IMR-90 (cell line): ENCODE results near the gene MPRIP. TPM values are rescaled to one million over a fixed set of nuclear protein-coding genes. Genes with fewer than 3 reads are reported as not detected.
A peak's percentile ranks its signal among the peaks of the same experiment; 100 is the strongest.

Experiments
- ATAC-seq: fragments of 200-7000 bp; cut with Tn5 transposase; 2 replicates; pipeline ENCODE4 v1.9.1; 2020; ENCODE audit warnings: low read depth, mild to moderate bottlenecking, moderate library complexity
- BruUV-seq: library from RNA; stranded (reverse); fragments of 400-500 nt; replicated peaks from 2 replicates; lab custom pipeline; 2021; lab: Mats Ljungman, UMichigan
- CTCF ChIA-PET: fragments of 300-600 bp; formaldehyde crosslinking; extraction: SDS; loops from one replicate; lab custom pipeline; 2021; ENCODE audit warnings: antibody characterized with exemption; lab: Yijun Ruan, JAX
- POLR2A ChIA-PET: fragments of 300-600 bp; sonication (Branson Sonifier 250); formaldehyde crosslinking; loops from one replicate; lab custom pipeline; 2022; ENCODE audit warnings: antibody characterized with exemption; ENCODE audit not compliant: unreplicated experiment; lab: Charles Lee
- DNase-seq: peaks from one replicate; pipeline ENCODE4 v3.0.0; 2013
- H2AFZ ChIP-seq: replicated peaks from 2 replicates; pipeline ENCODE3; 2013; ENCODE audit warnings: low read length, mild to moderate bottlenecking; ENCODE audit not compliant: poor library complexity
- H2AK5ac ChIP-seq: 2 replicates; pipeline ENCODE4 v1.6.1; 2013; ENCODE audit warnings: low read depth, low read length, inconsistent platforms
- H2AK9ac ChIP-seq: replicated peaks from 2 replicates; pipeline ENCODE3; 2013; ENCODE audit warnings: mild to moderate bottlenecking, low read depth, low read length, moderate library complexity; ENCODE audit not compliant: poor library complexity
- H2BK120ac ChIP-seq: 2 replicates; pipeline ENCODE4 v1.6.1; 2013; ENCODE audit warnings: low read depth, low read length, inconsistent platforms
- H2BK15ac ChIP-seq: 3 replicates; pipeline ENCODE4 v1.6.1; 2013; ENCODE audit warnings: low read depth, low read length, inconsistent platforms
- H2BK20ac ChIP-seq: 2 replicates; pipeline ENCODE4 v1.6.1; 2013; ENCODE audit warnings: low read depth, mild to moderate bottlenecking, inconsistent platforms, low read length, moderate library complexity
- H2BK5ac ChIP-seq: 2 replicates; pipeline ENCODE4 v1.6.1; 2013; ENCODE audit warnings: mild to moderate bottlenecking, low read depth, low read length, inconsistent platforms; ENCODE audit not compliant: poor library complexity, severe bottlenecking
- H3K14ac ChIP-seq: replicated peaks from 2 replicates; pipeline ENCODE4 v1.6.1; 2013; ENCODE audit warnings: low read depth, low read length, inconsistent platforms
- H3K18ac ChIP-seq: 2 replicates; pipeline ENCODE4 v1.6.1; 2013; ENCODE audit warnings: low read depth, low read length, control low read depth
- H3K23ac ChIP-seq: 2 replicates; pipeline ENCODE4 v1.6.1; 2013; ENCODE audit warnings: low read depth, low read length, inconsistent platforms
- H3K27ac ChIP-seq: 2 replicates; pipeline ENCODE4 v1.5.1; 2013; ENCODE audit warnings: mild to moderate bottlenecking, control low read depth, low read length; ENCODE audit not compliant: insufficient read depth
- H3K27me3 ChIP-seq: 2 replicates; pipeline ENCODE4 v1.6.1; 2013; ENCODE audit warnings: low read length; ENCODE audit not compliant: control insufficient read depth, insufficient read depth
- H3K36me3 ChIP-seq: 2 replicates; pipeline ENCODE4 v1.6.1; 2013; ENCODE audit warnings: low read length, mixed read lengths; ENCODE audit not compliant: control insufficient read depth, insufficient read depth
- H3K4ac ChIP-seq: 2 replicates; pipeline ENCODE4 v1.6.1; 2013; ENCODE audit warnings: low read depth, low read length, inconsistent platforms
- H3K4me1 ChIP-seq: 2 replicates; pipeline ENCODE4 v1.6.1; 2013; ENCODE audit warnings: low read length, mixed read lengths; ENCODE audit not compliant: control insufficient read depth, insufficient read depth
- H3K4me2 ChIP-seq: 2 replicates; pipeline ENCODE4 v1.6.1; 2013; ENCODE audit warnings: low read depth, mild to moderate bottlenecking, control low read depth, low read length, moderate library complexity
- H3K4me3 ChIP-seq: 2 replicates; pipeline ENCODE4 v1.5.1; 2013; ENCODE audit warnings: low read depth, mild to moderate bottlenecking, control low read depth, low read length, moderate library complexity; ENCODE audit not compliant: insufficient read depth
- H3K56ac ChIP-seq: 2 replicates; pipeline ENCODE4 v1.6.1; 2013; ENCODE audit warnings: low read length, inconsistent platforms; ENCODE audit not compliant: insufficient read depth; ENCODE audit errors: extremely low read depth
- H3K79me1 ChIP-seq, 2 experiments: 2 replicates each; pipeline ENCODE4 v1.6.1; 2013; ENCODE audit warnings: low read length in 2 of 2, inconsistent platforms in 1 of 2, low read depth in 1 of 2
- H3K9ac ChIP-seq: 2 replicates; pipeline ENCODE4 v1.6.1; 2013; ENCODE audit warnings: low read depth, low read length, control low read depth
- H3K9me1 ChIP-seq: 2 replicates; pipeline ENCODE4 v1.6.1; 2013; ENCODE audit warnings: low read length, inconsistent platforms; ENCODE audit not compliant: insufficient read depth
- H3K9me3 ChIP-seq: 2 replicates; pipeline ENCODE4 v1.6.1; 2013; ENCODE audit warnings: low read length; ENCODE audit not compliant: control insufficient read depth, insufficient read depth
- H4K20me1 ChIP-seq: 2 replicates; pipeline ENCODE4 v1.6.1; 2013; ENCODE audit warnings: low read length, inconsistent platforms; ENCODE audit not compliant: insufficient read depth
- H4K5ac ChIP-seq: 2 replicates; pipeline ENCODE4 v1.6.1; 2013; ENCODE audit warnings: mild to moderate bottlenecking, low read depth, low read length, control low read depth
- H4K8ac ChIP-seq, 2 experiments: 2 replicates each; pipeline ENCODE4 v1.6.1; 2013; ENCODE audit warnings: low read depth in 2 of 2, low read length in 2 of 2, control low read depth in 1 of 2, inconsistent platforms in 1 of 2
- H4K91ac ChIP-seq: 2 replicates; pipeline ENCODE4 v1.6.1; 2013; ENCODE audit warnings: low read depth, low read length, inconsistent platforms; ENCODE audit not compliant: insufficient read depth
- CEBPB ChIP-seq: IDR thresholded peaks from 2 replicates; pipeline ENCODE4 v1.6.1; 2012; ENCODE audit warnings: low read depth, low read length, improper control_type of control experiment
- CHD1 ChIP-seq: IDR thresholded peaks from 2 replicates; pipeline ENCODE4 v1.6.1; 2012; ENCODE audit warnings: low read depth, low read length, improper control_type of control experiment
- FOS ChIP-seq: fragments of 150-350 bp; IDR thresholded peaks from 2 replicates; pipeline ENCODE4 v1.6.1; 2016; ENCODE audit warnings: low read depth, low read length
- MAFK ChIP-seq: IDR thresholded peaks from 2 replicates; pipeline ENCODE4 v1.6.1; 2012; ENCODE audit warnings: low read depth, low read length, improper control_type of control experiment
- MAZ ChIP-seq: IDR thresholded peaks from 2 replicates; pipeline ENCODE4 v1.6.1; 2012; ENCODE audit warnings: low read depth, mild to moderate bottlenecking, low read length, improper control_type of control experiment, moderate library complexity, borderline replicate concordance
- MXI1 ChIP-seq: IDR thresholded peaks from 2 replicates; pipeline ENCODE4 v1.6.1; 2012; ENCODE audit warnings: low read depth, mild to moderate bottlenecking, low read length, moderate library complexity, borderline replicate concordance
- RAD21 ChIP-seq: IDR thresholded peaks from 2 replicates; pipeline ENCODE4 v1.6.1; 2012; ENCODE audit warnings: low read length, improper control_type of control experiment
- RCOR1 ChIP-seq: IDR thresholded peaks from 2 replicates; pipeline ENCODE4 v1.6.1; 2012; ENCODE audit warnings: mild to moderate bottlenecking, low read length, improper control_type of control experiment; ENCODE audit not compliant: insufficient replicate concordance
- RFX5 ChIP-seq: IDR thresholded peaks from 2 replicates; pipeline ENCODE4 v1.8.0; 2012; ENCODE audit warnings: low read depth, mild to moderate bottlenecking, low read length, moderate library complexity
- SMC3 ChIP-seq: fragments of 150-350 bp; IDR thresholded peaks from 2 replicates; pipeline ENCODE4 v1.6.1; 2016; ENCODE audit warnings: low read depth, mild to moderate bottlenecking, antibody characterized with exemption, low read length, moderate library complexity
- WGBS, 2 experiments: methylation state at CpG; one replicate each; pipeline versions ENCODE4 v1.1.5 to v1.1.7; 2013; ENCODE audit warnings: missing lambda C conversion rate in 2 of 2; ENCODE audit not compliant: insufficient read length in 1 of 2; ENCODE audit errors: extremely low coverage in 2 of 2; 5-methylcytosine and 5-hydroxymethylcytosine counted together
- dilution Hi-C: fragments of 300-500 bp; cut with HindIII; formaldehyde crosslinking; loops from one replicate; pipeline ENCODE4 v1.14.3; 2018; ENCODE audit warnings: low sequenced_read_pairs; ENCODE audit not compliant: unreplicated experiment
- in situ Hi-C: fragments of 300-500 bp; cut with MboI; formaldehyde crosslinking; loops from 3 replicates; pipeline ENCODE4 v1.14.3; 2019; ENCODE audit warnings: low sequenced_read_pairs, inconsistent platforms, mixed read lengths
- intact Hi-C: fragments of 100-400 bp; cut with micrococcal nuclease; formaldehyde crosslinking; loops from 2 replicates; pipeline ENCODE4 v1.10.0; 2022
- polyA plus RNA-seq, 3 experiments: library from polyadenylated mRNA; depleted of rRNA; stranded (reverse); fragments of >200 nt; gene quantifications; 2 replicates each; pipeline ENCODE4 v1.2.3, GENCODE V29; 2012; ENCODE audit warnings: low replicate concordance in 1 of 3
- total RNA-seq: library from RNA; depleted of rRNA; stranded (reverse); fragments of >200 nt; gene quantifications from 2 replicates; pipeline ENCODE4 v1.2.3, GENCODE V29; 2012
- TF ChIP-seq, protein P1 (sequence below): conservative IDR thresholded peaks from 2 replicates; pipeline ENCODE4 v1.5.1; 2012; ENCODE audit warnings: mild to moderate bottlenecking, low read depth, low read length, improper control_type of control experiment
- TF ChIP-seq, protein P2 (sequence below): fragments of 150-350 bp; IDR thresholded peaks from 2 replicates; pipeline ENCODE4 v1.6.1; 2017; ENCODE audit warnings: mild to moderate bottlenecking, antibody characterized with exemption, low read length, low read depth
- TF ChIP-seq, protein P3 (sequence below): fragments of 150-350 bp; IDR thresholded peaks from 2 replicates; pipeline ENCODE4 v1.6.1; 2016; ENCODE audit warnings: low read depth, mild to moderate bottlenecking, low read length, moderate library complexity, borderline replicate concordance

Gene MPRIP
- total and polyA plus RNA-seq, 2 of the 4 experiments (the other 2 are of a cell fraction): 111 to 149 TPM

DNA sequence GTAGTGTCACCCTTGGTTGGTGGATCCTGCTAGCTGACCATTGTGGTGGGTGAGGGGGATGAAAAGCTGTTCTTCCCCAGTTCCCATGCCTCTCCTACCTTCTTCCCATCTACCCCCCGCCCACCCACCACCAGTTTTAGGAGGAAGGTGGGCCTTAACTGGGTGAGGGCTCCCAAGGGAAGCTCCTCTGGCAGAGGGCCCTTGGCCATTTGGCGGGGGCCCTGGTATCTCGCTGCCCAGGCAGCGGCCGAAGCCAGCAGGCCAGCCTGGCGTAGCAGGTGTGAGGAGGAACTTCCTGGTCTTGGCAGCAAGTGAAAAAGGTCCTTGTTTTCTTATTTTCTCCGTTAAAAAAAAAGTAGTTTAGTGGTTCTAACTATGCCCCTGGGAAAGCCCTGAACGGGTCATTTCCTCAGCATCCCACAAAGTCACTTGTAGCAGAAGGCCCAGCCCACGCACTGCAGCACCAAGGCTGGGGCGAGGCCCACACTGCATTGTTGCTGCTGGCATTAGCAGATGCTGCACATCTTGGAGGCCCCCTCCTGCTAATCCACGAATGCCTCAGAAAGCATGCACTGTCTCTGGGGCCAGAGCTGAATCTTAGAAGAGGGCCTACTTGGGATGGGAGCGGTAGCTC is 72.5 kb downstream of the MPRIP start:
- H3K79me1 ChIP-seq: peaks cover 46 to 100% of the 10 kb centered on the region in 2 experiments
- TF ChIP-seq SMC3 (no peak), CHD1 (no peak), RFX5 (no peak), MXI1 (no peak), RAD21 (no peak), RCOR1 (no peak), CEBPB (no peak), MAFK (no peak), MAZ (no peak), FOS (no peak)
- TF ChIP-seq, protein P1, sequence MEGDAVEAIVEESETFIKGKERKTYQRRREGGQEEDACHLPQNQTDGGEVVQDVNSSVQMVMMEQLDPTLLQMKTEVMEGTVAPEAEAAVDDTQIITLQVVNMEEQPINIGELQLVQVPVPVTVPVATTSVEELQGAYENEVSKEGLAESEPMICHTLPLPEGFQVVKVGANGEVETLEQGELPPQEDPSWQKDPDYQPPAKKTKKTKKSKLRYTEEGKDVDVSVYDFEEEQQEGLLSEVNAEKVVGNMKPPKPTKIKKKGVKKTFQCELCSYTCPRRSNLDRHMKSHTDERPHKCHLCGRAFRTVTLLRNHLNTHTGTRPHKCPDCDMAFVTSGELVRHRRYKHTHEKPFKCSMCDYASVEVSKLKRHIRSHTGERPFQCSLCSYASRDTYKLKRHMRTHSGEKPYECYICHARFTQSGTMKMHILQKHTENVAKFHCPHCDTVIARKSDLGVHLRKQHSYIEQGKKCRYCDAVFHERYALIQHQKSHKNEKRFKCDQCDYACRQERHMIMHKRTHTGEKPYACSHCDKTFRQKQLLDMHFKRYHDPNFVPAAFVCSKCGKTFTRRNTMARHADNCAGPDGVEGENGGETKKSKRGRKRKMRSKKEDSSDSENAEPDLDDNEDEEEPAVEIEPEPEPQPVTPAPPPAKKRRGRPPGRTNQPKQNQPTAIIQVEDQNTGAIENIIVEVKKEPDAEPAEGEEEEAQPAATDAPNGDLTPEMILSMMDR: no peak
- TF ChIP-seq, protein P2, sequence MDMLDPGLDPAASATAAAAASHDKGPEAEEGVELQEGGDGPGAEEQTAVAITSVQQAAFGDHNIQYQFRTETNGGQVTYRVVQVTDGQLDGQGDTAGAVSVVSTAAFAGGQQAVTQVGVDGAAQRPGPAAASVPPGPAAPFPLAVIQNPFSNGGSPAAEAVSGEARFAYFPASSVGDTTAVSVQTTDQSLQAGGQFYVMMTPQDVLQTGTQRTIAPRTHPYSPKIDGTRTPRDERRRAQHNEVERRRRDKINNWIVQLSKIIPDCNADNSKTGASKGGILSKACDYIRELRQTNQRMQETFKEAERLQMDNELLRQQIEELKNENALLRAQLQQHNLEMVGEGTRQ: no peak
- TF ChIP-seq, protein P3, sequence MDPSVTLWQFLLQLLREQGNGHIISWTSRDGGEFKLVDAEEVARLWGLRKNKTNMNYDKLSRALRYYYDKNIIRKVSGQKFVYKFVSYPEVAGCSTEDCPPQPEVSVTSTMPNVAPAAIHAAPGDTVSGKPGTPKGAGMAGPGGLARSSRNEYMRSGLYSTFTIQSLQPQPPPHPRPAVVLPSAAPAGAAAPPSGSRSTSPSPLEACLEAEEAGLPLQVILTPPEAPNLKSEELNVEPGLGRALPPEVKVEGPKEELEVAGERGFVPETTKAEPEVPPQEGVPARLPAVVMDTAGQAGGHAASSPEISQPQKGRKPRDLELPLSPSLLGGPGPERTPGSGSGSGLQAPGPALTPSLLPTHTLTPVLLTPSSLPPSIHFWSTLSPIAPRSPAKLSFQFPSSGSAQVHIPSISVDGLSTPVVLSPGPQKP: no peak
- H3K4ac ChIP-seq: no peak overlapping the region
- H3K4me1 ChIP-seq: peaks cover 22% of the 10 kb centered on the region
- H3K18ac ChIP-seq: no peak overlapping the region
- no TSS peak for BruUV-seq
- H3K27ac ChIP-seq: no peak overlapping the region
- no peak overlapping the region for H3K4me3 ChIP-seq
- WGBS, 2 experiments: 93% methylated on average over 3 of the region's 12 CpGs; no CpG with 5 or more reads in 1 of the 2 experiments
- no peak overlapping the region for H2BK5ac ChIP-seq
- H2BK20ac ChIP-seq: no peak overlapping the region
- in situ Hi-C loops (no loop called here), dilution Hi-C loops (no loop called here), intact Hi-C loops (no loop called here)
- H4K91ac ChIP-seq: no peak overlapping the region
- no peak overlapping the region for H3K4me2 ChIP-seq
- H4K8ac ChIP-seq: no peak overlapping the region
- peaks cover 99% of the 10 kb centered on the region for H4K20me1 ChIP-seq
- no peak overlapping the region for H3K23ac ChIP-seq
- H4K5ac ChIP-seq: no peak overlapping the region
- ChIA-PET CTCF (no interaction called here), POLR2A (no interaction called here)
- H3K56ac ChIP-seq: no peak overlapping the region
- no peak for DNase-seq
- H2AK9ac ChIP-seq: no peak overlapping the region
- ATAC-seq: no peak
- H2AK5ac ChIP-seq: no peak overlapping the region
- no peak overlapping the region for H2BK120ac ChIP-seq
- H3K36me3 ChIP-seq: no peaks in the 10 kb centered on the region
- no peak overlapping the region for H2BK15ac ChIP-seq
- peaks cover 73% of the 10 kb centered on the region for H3K9me1 ChIP-seq
- no peaks in the 10 kb centered on the region for H3K27me3 ChIP-seq
- no peaks in the 10 kb centered on the region for H3K9me3 ChIP-seq
- 0 out of 2 replicates have a peak overlapping the region, but pooled peaks have one; percentile 26 for H3K14ac ChIP-seq
- H3K9ac ChIP-seq: no peak overlapping the region
- H2AFZ ChIP-seq: no peak overlapping the region
